Embryonic facial prominence (tissue), 1 donor: ENCODE measurements around the gene PPP6R2.
"Not testable (repeated sequence)": the region's sequence is repeated elsewhere in the genome, so short reads cannot be mapped to it uniquely, and the experiment has no call there.

ENCODE experiments used
- DNase-seq: peaks from one replicate; pipeline ENCODE4 v3.0.0-alpha.2; 2016; ENCODE audit errors: extremely low spot score

The PPP6R2 gene

DNA sequence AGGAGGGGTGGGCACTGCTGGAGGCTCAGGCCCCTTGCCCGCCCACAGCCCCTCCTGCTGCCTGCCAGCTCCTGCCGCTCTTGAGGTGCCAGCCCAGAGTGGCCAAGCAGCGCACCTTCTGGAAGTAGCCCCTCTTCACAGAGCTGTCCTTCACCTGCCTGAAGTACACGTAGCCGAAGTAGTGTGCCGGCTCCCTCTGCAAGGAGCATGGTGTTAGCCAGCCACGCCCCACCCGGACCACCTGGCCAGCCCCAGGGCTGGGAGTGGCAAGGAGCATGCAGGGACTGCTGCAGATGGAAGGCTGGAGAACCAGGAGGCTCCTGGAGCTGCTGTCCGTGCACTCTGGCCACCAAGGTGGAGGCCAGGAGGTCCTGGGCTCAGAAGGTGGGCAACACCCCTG, 25.9 kb upstream of the PPP6R2 start:
- DNase-seq, result no peak

DNA sequence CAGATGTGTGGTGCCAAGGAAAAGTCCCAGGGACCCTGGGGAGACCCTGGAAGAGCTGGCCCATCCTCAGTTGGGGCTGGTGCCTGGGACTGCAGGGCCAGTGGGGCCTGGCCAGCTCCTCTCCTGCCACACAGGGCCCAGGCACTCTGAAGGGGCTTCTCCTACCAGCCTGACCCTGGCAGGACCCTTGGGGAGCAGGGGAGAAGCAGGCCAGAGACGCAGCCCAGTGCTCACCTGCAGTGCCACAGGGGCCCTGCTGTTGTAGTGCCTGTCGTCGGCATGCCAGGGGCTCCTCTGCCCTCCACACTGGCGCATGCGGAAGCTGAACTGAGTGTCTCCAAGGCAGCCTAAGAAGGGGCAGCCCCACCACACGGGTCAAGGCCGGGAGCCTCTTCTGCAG, 25.5 kb upstream of the PPP6R2 start:
- no peak for DNase-seq

DNA sequence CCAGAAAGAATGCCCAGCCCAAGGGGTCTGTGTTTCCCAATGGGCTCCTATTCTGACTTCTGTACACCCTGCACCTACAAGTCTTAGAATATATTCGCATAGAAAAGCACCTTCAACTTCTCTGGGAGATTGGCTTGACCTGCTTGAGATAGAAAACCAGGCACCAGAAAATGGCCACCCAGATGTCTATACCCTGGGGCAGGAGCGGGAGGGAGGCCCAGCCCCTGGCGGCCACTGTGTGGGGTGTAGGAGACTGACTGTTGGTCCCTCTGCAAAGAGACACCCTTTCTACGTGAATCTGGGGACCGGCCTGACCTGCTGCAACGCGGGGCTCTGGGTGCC, 24.8 kb upstream of the PPP6R2 start:
- no peak for DNase-seq

DNA sequence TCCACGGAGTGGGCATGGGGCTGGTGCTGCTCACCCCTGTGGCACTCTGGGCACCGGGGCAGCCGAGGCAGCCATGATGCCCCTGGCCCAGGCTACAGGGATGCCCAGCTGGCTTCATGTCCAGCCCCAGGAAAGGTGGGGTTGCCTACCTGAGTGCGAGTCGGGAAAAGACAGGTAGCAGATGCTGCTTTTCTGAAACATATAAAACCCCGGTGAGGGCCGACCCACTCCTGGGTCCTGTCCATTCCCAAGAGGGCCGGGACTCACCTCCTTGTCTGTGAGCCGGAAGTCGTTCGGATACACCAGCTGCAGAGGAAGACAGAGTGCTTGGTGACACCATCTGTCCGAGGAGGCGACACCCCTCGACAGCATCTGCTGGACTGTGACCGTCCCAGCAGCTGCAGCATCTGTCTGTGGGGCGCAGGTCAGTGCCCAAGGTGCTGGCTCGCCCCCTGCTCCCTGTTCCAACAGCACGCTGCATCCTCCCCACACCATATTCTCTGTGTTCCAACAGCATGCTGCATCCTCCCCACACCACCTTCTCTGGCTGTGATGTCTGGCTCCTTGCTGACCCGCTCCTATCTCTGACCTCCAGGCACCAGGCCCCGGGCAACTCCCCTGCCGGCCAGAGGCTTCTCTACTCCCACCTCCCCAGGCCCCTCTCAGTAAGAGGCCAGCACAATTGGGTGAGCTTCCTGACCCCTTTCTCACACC, 24.3 kb upstream of the PPP6R2 start:
- DNase-seq, result no peak

DNA sequence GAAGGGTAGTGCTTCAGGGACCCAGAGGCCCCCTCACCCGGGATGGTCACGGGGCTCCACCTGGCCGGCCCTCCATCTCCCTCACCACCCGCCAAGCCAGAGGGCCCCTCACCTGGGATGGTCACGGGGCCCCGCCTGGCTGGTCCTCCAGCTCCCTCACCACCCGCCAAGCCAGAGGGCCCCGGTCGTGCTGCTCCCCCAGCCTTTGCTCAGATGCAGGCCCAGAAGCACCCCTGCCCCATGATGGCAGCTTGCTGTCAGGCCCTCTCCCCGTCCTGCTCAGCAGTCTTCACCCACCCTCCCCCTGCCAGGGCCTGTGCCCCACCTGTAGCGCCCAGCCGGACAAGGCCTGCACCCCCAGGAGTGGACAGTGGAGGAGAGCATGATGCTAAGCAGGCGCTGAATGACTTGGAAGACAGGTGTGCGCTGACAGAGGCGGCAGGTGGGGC, 23.6 kb upstream of the PPP6R2 start:
- no peak for DNase-seq

DNA sequence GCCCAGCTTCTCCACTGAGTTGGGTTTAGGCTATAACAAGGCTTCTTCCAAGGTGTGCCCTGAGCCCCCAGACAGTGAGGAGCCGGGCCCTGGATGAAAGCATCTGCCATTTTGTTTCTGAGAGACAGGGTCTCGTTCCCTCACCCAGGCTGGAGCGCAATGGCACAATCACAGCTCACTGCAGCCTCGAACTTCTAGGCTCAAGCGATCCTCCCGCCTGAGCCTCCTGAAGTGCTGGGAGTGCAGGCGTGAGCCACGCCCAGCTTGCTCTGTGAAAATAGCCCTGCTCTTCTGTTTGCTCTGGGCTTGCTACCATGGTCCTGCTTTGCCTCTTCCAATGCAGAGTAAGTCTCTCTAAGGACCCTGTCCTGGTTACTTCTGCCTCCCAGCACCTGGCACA, 23.0 kb upstream of the PPP6R2 start:
- DNase-seq, result no peak

DNA sequence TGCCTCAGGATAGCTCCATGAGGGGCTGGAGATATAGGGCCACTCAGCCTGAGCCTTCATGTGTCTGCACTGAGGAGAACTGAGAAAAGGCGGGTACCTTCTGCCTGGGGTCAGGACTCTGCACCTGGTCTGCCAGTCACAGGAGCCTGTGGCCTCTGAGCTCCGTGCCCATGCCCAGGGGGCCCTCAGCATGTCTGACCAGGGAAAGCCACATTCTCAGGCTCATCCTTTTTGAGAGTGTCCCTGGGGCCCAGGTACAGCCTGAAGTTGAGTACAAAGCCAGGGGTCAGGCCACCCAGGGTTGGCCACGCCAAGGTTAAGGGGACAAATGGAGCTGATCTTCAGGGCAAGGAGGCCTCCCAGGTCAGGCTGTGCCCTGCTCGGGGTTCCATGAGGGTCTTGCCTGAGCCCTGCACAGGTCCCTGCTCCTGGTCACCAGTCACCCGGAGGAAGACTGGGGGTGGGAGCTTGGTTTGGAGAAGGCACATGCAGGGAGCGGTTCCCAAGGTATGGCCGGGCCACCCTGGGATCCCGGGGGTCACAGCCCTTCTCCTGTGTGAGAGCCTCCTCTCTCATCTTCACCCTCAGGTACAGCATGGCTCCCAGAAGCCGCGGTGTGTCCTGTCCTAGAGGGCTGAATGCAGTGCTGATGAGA, 22.3 kb upstream of the PPP6R2 start:
- DNase-seq, result no peak

DNA sequence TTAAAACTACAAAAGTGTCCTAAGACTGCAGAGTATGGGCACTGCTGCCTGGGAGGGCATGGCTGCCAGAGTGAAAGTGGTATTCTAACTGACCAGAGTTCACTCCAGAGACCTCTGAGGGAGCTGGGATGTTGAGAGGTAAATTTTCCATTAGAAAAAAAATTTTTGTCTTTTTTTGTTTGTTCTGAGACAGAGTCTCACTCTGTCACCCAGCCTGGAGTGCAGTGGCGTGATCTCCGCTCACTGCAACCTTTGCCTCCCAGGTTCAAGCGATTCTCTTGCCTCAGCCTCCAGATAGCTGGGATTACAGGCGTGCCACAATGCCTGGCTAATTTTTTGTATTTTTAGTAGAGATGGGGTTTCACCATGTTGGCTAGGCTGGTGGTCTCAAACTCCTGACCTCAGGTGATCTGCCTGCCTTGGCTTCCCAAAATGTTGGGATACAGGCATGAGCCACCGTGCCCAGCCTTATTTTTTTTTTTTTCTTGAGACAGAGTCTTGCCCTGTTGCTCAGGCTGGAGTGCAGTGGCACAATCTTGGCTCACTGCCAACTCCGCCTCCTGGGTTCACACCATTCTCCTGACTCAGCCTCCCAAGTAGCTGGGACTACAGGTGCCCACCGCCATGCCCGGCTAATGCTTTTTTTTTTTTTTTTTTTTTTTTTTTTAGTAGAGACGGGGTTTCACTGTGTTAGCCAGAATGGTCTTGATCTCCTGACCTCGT, 20.6 kb upstream of the PPP6R2 start:
- DNase-seq, result not testable (repeated sequence)

DNA sequence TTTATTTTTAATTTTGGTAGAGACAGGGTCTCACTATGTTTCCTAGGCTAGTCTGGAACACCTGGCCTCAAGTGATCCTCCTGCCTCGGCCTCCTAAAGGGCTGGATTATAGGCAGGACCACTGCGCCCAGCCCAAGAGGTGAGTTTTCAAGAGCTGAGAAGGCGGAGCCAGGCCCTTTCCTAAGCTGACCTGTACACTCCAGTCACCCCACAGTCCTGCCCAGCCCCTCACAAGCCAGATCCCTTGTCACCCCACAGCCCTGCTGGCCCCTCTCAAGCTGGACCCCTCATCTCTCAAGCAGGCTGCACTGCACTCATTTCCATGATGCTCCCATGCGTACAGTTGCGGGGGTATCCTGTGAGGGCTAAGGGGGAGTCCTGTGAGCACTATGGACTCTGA, 19.2 kb upstream of the PPP6R2 start:
- DNase-seq, result no peak

DNA sequence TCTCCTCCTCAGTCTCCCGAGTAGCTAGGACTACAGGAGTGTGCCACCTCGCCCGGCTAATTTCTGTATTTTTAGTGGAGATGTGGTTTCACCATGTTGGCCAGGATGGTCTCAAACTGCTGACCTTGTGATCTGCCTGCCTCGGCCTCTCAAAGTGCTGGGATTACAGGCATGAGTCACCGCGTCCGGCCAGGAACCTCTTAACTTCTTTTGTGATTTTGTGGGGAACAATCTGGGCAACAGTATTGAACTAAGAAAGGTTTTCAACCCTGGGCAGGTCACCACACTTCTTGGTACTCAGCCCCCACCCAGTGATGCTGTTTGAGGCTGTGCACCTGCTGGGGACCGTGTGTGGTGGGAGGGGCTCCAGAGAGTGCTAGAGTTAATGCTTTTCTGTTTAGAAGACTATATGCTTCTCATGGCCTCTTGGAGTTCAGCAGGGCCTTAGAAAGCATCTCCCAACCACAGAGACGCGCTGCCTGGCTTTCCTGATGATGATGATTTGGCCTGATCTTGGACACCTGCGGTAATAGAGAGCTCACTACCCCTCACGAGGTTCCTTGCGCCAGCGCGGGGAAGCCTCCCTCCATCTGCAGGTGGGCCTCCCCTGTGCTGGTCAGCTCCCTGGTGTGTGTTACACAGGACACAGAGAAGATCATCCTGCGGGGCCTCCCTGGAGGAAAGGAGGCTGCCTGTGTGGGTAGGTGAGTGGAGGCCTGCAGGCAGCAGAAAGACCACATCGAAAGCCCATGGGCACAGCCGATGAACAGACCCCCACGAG, 17.5 kb upstream of the PPP6R2 start:
- no peak for DNase-seq

DNA sequence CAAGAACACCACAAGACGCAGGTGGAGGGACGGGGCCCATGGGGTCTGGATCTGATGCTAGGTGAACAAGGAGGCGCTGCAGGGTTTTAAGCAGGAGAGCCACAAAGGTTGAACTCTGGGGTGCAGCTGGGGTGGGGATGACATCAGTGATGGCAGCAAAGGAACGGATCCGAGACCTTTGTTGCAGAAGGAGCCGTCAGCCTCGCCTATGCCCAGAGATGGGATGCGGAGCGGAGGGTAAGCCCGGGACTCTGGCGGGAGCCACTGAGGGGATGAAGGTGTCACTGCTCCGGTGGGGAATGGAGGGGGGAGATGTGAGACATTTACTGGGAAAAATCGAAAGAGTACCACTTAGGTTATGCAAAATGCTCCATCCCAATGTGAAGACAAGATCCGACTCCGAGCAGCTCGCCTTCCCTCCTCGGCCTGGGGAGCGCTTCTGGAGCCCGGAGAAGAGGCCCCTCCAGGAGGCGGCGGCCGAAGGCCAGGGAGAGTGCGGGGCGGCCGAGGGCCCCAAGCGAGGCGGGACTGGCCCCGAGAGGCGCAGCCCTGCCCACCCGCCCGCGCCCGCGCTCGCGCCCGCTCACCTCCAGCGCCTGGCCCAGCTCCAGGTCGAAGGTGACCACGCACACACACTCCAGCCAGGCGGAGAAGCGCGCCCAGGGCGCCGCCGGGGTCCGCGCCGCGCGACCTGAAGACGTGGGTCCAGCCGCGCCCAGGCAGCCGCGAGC, 16.7 kb upstream of the PPP6R2 start:
- DNase-seq, result no peak

DNA sequence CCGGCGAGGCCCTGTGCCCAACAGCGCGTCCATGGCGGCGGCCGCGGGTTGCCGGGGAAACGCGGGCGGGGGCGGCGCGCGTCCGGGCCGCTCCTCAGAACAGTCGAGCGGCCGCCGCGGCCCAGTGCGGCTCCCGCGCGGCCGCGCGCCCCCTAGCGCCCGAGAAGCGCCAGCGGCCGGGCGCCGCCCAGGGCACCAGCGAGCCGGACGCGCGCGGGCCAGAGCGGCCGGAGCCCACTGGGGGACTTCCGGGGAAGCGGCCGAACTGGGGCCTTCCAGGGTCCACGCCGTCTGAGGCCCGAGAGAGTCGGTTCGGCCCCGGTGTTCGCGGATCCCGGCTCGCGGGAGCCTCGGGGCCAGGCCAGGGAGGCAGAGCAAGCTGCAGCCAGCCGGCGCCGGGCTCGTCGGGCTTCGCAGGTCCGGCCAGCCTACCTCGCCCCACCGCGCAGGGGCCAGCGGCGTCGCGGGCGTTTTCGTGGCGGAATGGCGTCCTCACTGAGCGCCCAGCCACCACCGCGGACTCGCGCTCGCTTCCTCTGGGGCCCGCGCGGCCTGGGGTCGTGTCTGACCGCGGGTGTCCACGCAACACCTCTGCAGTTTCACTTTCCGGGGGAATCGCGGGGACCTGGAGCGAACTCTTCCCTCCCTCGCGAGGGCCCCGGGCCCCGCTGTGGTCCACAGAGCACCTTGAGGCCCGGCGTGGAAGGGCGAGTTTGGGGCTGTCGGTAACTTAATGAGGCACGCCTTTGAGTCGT, 16.0 kb upstream of the PPP6R2 start, which contains the start of gene DENND6B:
Gene DENND6B, minus strand, starts transcription at position 57 of the 755 bp plus-strand sequence. Its CDS starts 24 bp downstream, at position 33.
- no peak for DNase-seq

DNA sequence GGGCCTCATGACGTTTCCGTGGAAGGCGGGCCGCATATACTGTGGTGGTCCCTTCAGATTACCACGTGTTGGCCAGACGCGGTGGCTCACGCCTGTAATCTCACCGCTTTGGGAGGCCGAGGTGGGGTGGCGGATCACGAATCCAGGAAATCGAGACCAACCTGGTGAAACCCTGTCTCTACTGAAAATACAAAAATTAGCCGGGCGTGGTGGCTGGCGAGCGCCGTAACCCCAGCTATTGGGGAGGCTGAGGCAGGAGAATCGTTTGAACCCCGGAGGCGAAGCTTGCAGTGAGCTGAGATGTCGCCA, 15.5 kb upstream of the PPP6R2 start:
- no peak for DNase-seq

DNA sequence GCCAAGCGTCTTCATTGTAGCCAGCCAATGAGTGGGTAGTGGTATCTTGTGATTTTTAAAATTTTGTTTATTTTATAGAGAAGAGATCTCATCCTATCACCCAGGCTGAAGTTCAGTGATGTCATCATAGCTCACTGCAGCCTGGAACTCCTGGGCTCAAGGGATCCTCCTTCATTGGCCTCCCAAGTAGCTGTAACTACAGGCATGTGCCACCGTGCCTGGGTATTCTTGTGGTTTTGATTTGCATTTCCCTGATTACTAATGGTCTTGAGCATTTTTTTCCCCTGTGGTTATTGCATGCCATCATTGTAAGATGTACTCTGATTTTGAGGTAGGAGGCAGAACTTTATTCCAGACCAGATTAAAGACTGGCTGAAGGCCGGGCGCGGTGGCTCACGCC, 13.9 kb upstream of the PPP6R2 start:
- no peak for DNase-seq

DNA sequence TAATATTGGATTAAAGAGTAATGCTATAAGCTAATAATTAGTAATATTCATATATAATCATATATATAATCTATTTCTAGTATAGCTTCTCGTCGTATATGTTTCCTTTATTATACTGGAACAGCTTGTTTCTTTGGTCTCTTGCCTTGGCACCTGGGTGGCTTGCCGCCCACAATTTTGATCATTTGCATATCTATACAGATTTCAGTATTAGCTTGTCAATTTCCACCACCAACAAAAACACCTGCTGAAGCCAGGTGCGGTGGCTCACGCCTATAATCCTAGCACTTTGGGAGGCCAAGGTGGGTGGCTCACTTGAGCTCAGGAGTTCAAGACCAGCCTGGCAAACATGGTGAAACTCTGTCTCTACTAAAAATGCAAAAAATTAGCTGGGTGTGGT, 8.7 kb upstream of the PPP6R2 start:
- not testable (repeated sequence) for DNase-seq

DNA sequence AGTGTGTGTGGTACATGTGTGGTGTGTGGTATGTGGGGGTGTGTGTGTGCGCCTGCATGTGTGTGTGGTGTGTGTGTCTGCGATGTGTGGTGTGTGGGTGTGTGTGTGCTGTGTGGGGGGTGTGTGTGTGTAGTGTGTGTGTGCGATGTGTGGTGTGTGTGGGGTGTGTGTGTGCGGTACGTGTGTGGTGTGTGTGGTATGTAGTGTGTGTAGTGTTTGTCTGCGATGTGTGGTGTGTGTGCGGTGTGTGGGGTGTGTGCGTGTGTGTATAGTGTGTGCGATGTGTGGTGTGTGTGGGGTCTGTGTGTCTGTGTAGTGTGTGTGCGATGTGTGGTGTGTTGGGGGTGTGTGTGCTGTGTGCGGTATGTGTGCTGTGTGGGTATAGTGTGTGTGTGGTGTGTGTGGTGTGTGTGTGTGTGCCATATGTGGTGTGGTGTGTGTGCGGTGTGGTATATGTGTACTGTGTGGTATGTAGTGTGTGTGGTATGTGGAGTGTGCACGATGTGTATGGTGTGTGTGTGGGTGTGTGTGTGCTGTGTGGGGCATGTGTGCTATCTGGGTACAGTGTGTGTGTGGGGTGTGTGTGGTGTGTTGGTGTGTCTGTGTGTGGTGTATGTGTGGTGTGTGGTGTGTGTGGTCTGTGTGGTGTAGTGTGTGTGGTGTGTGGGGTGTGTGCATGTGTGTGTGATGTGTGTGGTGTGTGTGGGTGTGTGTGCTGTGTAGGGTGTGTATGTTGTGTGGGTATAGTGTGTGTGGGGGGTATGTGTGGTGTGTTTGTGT, 5.7 kb upstream of the PPP6R2 start:
- DNase-seq, result no peak

DNA sequence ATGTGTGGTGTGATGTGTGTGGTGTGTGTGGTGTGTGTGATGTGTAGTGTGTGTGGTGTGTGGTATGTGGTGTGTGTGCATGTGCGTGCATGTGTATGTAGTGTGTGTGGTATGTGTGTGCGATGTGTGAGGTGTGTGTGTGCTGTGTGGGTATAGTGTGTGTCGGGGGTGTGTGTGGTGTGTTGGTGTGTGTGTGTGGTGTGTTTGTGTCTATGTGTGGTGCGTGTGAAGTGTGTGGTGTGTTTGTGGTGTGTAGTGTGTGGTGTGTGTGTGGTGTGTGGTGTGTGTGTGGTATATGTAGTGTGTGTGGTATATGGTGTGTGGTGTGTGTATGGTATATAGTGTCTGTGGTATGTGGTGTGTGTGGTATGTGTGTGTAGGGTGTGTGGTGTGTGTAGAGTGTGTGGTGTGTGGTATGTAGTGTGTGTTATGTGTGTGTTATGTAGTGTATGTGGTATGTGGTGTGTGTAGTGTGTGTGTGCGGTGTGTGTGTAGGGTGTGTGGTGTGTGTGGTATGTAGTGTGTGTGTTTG, 5.0 kb upstream of the PPP6R2 start:
- DNase-seq, result no peak

DNA sequence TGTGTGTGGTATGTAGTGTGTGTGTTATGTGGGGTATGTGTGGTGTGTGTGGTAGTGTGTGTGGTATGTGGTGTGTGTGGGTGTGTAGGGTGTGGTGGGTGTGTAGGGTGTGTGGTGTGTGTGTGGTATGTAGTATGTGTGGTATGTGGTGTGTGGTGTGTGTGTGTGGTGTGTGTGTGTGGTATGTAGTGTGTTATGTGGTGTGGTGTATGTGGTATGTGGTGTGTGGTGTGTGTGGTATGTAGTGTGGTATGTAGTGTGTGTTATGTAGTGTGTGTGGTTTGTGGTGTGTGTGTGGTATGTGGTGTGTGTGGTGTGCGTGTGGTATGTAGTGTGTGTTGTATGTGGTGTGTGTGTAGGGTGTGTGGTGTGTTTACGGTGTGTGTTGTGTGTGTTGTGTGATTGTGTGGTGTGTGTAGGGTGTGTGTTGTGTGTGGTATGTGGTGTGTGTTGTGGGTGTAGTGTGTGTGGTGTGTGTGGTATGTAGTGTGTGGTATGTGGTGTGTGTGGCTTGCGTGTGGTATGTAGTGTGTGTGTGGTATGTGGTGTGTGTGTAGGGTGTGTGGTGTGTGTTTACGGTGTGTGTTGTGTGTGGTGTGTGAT, 4.2 kb upstream of the PPP6R2 start:
- DNase-seq, result no peak
